ENCODE results near the gene SLC9A9. TPM values are rescaled to one million over a fixed set of nuclear protein-coding genes. Genes with fewer than 3 reads are reported as not detected.

The SLC9A9 gene
- polyA plus RNA-seq, 1 donor from 2014 or later: 0.54 TPM

GRCh38 chr3:143753456-143753855, 94.8 kb downstream of the SLC9A9 start:
- no peaks in the 10 kb centered on the region for H3K27me3 ChIP-seq (ENCODE audit: insufficient read depth, low read depth, low read length)
- no peaks in the 10 kb centered on the region for H3K79me2 ChIP-seq (replicated peaks; ENCODE audit: insufficient read depth, low read length)
- H3K9me2 ChIP-seq (ENCODE audit: insufficient read depth, low read length): no peaks in the 10 kb centered on the region
- no peak overlapping the region for H3K4me2 ChIP-seq (ENCODE audit: low read length)
- H3K27ac ChIP-seq (ENCODE audit: low read length): no peak overlapping the region
- no peak overlapping the region for H3K4me3 ChIP-seq (ENCODE audit: low read length)
- no peaks in the 10 kb centered on the region for H3K36me3 ChIP-seq (ENCODE audit: insufficient read depth, low read length)
- H3K9ac ChIP-seq (ENCODE audit: low read length): no peak overlapping the region
- TF ChIP-seq TAF1 (IDR thresholded peaks at IDR 0.05; ENCODE audit: low read depth) (no peak), MXI1 (conservative IDR thresholded peaks at IDR 0.05; ENCODE audit: poor library complexity, severe bottlenecking) (no peak), SMC3 (conservative IDR thresholded peaks at IDR 0.05; ENCODE audit: poor library complexity) (no peak), POLR2AphosphoS5 (IDR thresholded peaks at IDR 0.05) (no peak), EP300 (conservative IDR thresholded peaks at IDR 0.05; ENCODE audit: poor library complexity, severe bottlenecking) (no peak), EZH2 (IDR thresholded peaks at IDR 0.05; ENCODE audit: borderline replicate concordance, insufficient read depth, low read length, poor library complexity, severe bottlenecking) (no peak), RAD21 (conservative IDR thresholded peaks at IDR 0.05) (no peak)
- TF ChIP-seq, protein P1, sequence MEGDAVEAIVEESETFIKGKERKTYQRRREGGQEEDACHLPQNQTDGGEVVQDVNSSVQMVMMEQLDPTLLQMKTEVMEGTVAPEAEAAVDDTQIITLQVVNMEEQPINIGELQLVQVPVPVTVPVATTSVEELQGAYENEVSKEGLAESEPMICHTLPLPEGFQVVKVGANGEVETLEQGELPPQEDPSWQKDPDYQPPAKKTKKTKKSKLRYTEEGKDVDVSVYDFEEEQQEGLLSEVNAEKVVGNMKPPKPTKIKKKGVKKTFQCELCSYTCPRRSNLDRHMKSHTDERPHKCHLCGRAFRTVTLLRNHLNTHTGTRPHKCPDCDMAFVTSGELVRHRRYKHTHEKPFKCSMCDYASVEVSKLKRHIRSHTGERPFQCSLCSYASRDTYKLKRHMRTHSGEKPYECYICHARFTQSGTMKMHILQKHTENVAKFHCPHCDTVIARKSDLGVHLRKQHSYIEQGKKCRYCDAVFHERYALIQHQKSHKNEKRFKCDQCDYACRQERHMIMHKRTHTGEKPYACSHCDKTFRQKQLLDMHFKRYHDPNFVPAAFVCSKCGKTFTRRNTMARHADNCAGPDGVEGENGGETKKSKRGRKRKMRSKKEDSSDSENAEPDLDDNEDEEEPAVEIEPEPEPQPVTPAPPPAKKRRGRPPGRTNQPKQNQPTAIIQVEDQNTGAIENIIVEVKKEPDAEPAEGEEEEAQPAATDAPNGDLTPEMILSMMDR (IDR thresholded peaks at IDR 0.05; ENCODE audit: poor library complexity, severe bottlenecking): no peak
- TF ChIP-seq, protein P2, sequence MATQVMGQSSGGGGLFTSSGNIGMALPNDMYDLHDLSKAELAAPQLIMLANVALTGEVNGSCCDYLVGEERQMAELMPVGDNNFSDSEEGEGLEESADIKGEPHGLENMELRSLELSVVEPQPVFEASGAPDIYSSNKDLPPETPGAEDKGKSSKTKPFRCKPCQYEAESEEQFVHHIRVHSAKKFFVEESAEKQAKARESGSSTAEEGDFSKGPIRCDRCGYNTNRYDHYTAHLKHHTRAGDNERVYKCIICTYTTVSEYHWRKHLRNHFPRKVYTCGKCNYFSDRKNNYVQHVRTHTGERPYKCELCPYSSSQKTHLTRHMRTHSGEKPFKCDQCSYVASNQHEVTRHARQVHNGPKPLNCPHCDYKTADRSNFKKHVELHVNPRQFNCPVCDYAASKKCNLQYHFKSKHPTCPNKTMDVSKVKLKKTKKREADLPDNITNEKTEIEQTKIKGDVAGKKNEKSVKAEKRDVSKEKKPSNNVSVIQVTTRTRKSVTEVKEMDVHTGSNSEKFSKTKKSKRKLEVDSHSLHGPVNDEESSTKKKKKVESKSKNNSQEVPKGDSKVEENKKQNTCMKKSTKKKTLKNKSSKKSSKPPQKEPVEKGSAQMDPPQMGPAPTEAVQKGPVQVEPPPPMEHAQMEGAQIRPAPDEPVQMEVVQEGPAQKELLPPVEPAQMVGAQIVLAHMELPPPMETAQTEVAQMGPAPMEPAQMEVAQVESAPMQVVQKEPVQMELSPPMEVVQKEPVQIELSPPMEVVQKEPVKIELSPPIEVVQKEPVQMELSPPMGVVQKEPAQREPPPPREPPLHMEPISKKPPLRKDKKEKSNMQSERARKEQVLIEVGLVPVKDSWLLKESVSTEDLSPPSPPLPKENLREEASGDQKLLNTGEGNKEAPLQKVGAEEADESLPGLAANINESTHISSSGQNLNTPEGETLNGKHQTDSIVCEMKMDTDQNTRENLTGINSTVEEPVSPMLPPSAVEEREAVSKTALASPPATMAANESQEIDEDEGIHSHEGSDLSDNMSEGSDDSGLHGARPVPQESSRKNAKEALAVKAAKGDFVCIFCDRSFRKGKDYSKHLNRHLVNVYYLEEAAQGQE (IDR thresholded peaks at IDR 0.05; ENCODE audit: borderline replicate concordance): no peak
- no peaks in the 10 kb centered on the region for H3K9me3 ChIP-seq (ENCODE audit: low read length)
- no peak overlapping the region for H2AFZ ChIP-seq (ENCODE audit: low read depth, low read length)
- H4K20me1 ChIP-seq (ENCODE audit: insufficient read depth): no peaks in the 10 kb centered on the region
- H3F3A ChIP-seq (ENCODE audit: insufficient read depth, low read length, poor library complexity, severe bottlenecking): no peaks in the 10 kb centered on the region

DNA sequence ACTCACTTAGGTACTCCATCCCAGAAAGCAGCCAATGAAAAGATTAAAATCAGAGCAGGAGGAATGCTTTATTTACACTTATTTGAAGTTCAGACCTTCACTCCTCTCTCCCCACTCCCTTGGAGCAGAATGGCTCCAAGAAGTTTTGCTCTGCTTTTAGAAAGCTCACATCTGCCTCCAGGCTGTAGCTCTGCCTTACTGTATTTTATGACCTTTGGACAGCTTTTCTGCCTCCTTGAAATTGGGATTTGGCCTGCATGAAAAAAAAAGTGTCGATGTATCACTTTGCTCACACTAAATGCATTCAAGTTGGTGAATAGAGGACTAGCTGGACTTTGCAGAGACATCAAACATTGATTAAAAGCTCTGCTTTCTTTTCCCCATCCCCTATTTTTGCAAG, 95.3 kb downstream of the SLC9A9 start:
- Histone ChIP-seq H3K36me3 (ENCODE audit: insufficient read depth, low read length) (no peaks in the 10 kb centered on the region), H4K20me1 (ENCODE audit: insufficient read depth) (no peaks in the 10 kb centered on the region), H3F3A (ENCODE audit: insufficient read depth, low read length, poor library complexity, severe bottlenecking) (no peaks in the 10 kb centered on the region), H2AFZ (ENCODE audit: low read depth, low read length) (no peak overlapping the region), H3K79me2 (replicated peaks; ENCODE audit: insufficient read depth, low read length) (no peaks in the 10 kb centered on the region), H3K4me2 (ENCODE audit: low read length) (no peak overlapping the region), H3K9me2 (ENCODE audit: insufficient read depth, low read length) (no peaks in the 10 kb centered on the region), H3K27me3 (ENCODE audit: insufficient read depth, low read depth, low read length) (no peaks in the 10 kb centered on the region), H3K9ac (ENCODE audit: low read length) (no peak overlapping the region), H3K4me3 (ENCODE audit: low read length) (no peak overlapping the region), H3K27ac (ENCODE audit: low read length) (no peak overlapping the region), H3K9me3 (ENCODE audit: low read length) (no peaks in the 10 kb centered on the region)
- TF ChIP-seq POLR2AphosphoS5 (IDR thresholded peaks at IDR 0.05) (no peak), EP300 (conservative IDR thresholded peaks at IDR 0.05; ENCODE audit: poor library complexity, severe bottlenecking) (no peak), RAD21 (conservative IDR thresholded peaks at IDR 0.05) (no peak), TAF1 (IDR thresholded peaks at IDR 0.05; ENCODE audit: low read depth) (no peak), SMC3 (conservative IDR thresholded peaks at IDR 0.05; ENCODE audit: poor library complexity) (no peak), MXI1 (conservative IDR thresholded peaks at IDR 0.05; ENCODE audit: poor library complexity, severe bottlenecking) (no peak), EZH2 (IDR thresholded peaks at IDR 0.05; ENCODE audit: borderline replicate concordance, insufficient read depth, low read length, poor library complexity, severe bottlenecking) (no peak)
- TF ChIP-seq, protein P1 (IDR thresholded peaks at IDR 0.05; ENCODE audit: poor library complexity, severe bottlenecking): no peak
- TF ChIP-seq, protein P2 (IDR thresholded peaks at IDR 0.05; ENCODE audit: borderline replicate concordance): no peak
